Erythroblast (primary cell): Measurements from ENCODE around the gene MRLN.

ENCODE experiments used
- GATA1 ChIP-seq: IDR thresholded peaks from 2 replicates; pipeline ENCODE4 v1.6.1; 2011; ENCODE audit warnings: low read depth, mild to moderate bottlenecking, control low read depth, low read length, moderate library complexity
- POLR2A ChIP-seq: IDR thresholded peaks from 2 replicates; pipeline ENCODE4 v1.6.1; 2011; ENCODE audit warnings: mild to moderate bottlenecking, low read length

GRCh38 chr10:59791601-59792000 lies 38.3 kb upstream of the MRLN start:
- TF ChIP-seq POLR2A (no peak), GATA1 (no peak)
